HepG2 (cell line): ENCODE results near the gene NGEF. TPM values are rescaled to one million over a fixed set of nuclear protein-coding genes. Genes with fewer than 3 reads are reported as not detected.

Experiments
- ATAC-seq: fragments of 200-7000 bp; cut with Tn5 transposase; 3 replicates; pipeline ENCODE4 v1.9.1; 2020; ENCODE audit warnings: mild to moderate bottlenecking, moderate library complexity
- BruUV-seq: library from RNA; stranded (reverse); fragments of 400-500 nt; replicated peaks from 2 replicates; lab custom pipeline; 2021; lab: Mats Ljungman, UMichigan
- CTCF ChIA-PET: fragments of 300-600 bp; formaldehyde crosslinking; extraction: SDS; loops from one replicate; lab custom pipeline; 2021; ENCODE audit warnings: low total read pairs, inconsistent platforms, low intra/inter-chr PET ratio; lab: Yijun Ruan, JAX
- POLR2A ChIA-PET: fragments of 350-600 bp; sonication (Branson Sonifier 250); formaldehyde crosslinking; loops from one replicate; lab custom pipeline; 2020; ENCODE audit warnings: antibody characterized with exemption, inconsistent platforms; lab: Yijun Ruan, JAX
- DNase-seq: peaks from one replicate; pipeline ENCODE4 v3.0.0-alpha.2; 2015; ENCODE audit warnings: low spot score
- FAIRE-seq: peaks from 3 replicates; lab custom pipeline; 2011; peaks lifted over from hg19 to GRCh38; lab: Jason Lieb, UNC
- H2AFZ ChIP-seq: one replicate; pipeline ENCODE4 v1.6.1; 2011; ENCODE audit warnings: low read length, inconsistent platforms
- H3K27ac ChIP-seq: fragments of 300-600 bp; 3 replicates; pipeline ENCODE4 v1.8.0; 2011; ENCODE audit warnings: mixed run types, mild to moderate bottlenecking, mixed read lengths, low read length, inconsistent platforms; ENCODE audit not compliant: insufficient read depth; ENCODE audit errors: extremely low read length
- H3K27me3 ChIP-seq, 2 experiments: fragments of 200-600 bp in 1 of 2; 2 replicates in 1 of 2; 3 replicates in 1 of 2; pipeline versions ENCODE4 v1.6.0 to v1.8.0; 2011; ENCODE audit warnings: low read length in 2 of 2, mild to moderate bottlenecking in 2 of 2, moderate library complexity in 2 of 2, inconsistent platforms in 1 of 2; ENCODE audit not compliant: insufficient read depth in 2 of 2, control insufficient read depth in 1 of 2
- H3K36me3 ChIP-seq, 2 experiments: fragments of 200-600 bp in 1 of 2; replicated peaks in 1 of 2; 2 replicates in 1 of 2; 3 replicates in 1 of 2; pipeline versions ENCODE4 v1.5.1 to v1.8.0; 2011; ENCODE audit warnings: low read length in 2 of 2, inconsistent platforms in 1 of 2; ENCODE audit not compliant: insufficient read depth in 2 of 2, control insufficient read depth in 1 of 2
- H3K4me1 ChIP-seq: 2 replicates; pipeline ENCODE4 v1.5.1; 2012; ENCODE audit warnings: low read length, inconsistent platforms; ENCODE audit not compliant: insufficient read depth
- H3K4me2 ChIP-seq: 2 replicates; pipeline ENCODE4 v1.6.0; 2011; ENCODE audit warnings: low read depth, low read length, inconsistent platforms
- H3K4me3 ChIP-seq, 3 experiments: fragments of 200-600 bp in 1 of 3; sonication (generic), shearing (Covaris generic) in 1 of 3; replicated peaks in 1 of 3; 2 replicates each; pipeline ENCODE4 v1.5.1; 2011 to 2016; ENCODE audit warnings: low read length in 3 of 3, inconsistent platforms in 2 of 3, low read depth in 2 of 3, mild to moderate bottlenecking in 2 of 3, control low read depth in 1 of 3, mixed read lengths in 1 of 3; ENCODE audit not compliant: insufficient read depth in 1 of 3
- H3K79me2 ChIP-seq: one replicate; pipeline ENCODE4 v1.6.1; 2011; ENCODE audit warnings: low read length, inconsistent platforms; ENCODE audit not compliant: insufficient read depth
- H3K9ac ChIP-seq: 2 replicates; pipeline ENCODE4 v1.6.0; 2011; ENCODE audit warnings: mild to moderate bottlenecking, low read depth, low read length, inconsistent platforms; ENCODE audit not compliant: insufficient read depth
- H3K9me3 ChIP-seq: 2 replicates; pipeline ENCODE4 v1.5.1; 2012; ENCODE audit warnings: mild to moderate bottlenecking, low read length
- H4K20me1 ChIP-seq: 2 replicates; pipeline ENCODE4 v1.6.0; 2011; ENCODE audit warnings: inconsistent platforms, mild to moderate bottlenecking, low read length, moderate library complexity; ENCODE audit not compliant: insufficient read depth
- ETS1 ChIP-seq: sonication (generic); formaldehyde crosslinking; IDR thresholded peaks from 2 replicates; pipeline ENCODE4 v1.4.0; 2020; ENCODE audit warnings: missing genetic modification reagents
- KLF6 ChIP-seq: IDR thresholded peaks from 2 replicates; pipeline ENCODE4 v1.8.0; 2016; ENCODE audit warnings: missing biosample characterization, missing genetic modification reagents
- MAX ChIP-seq: IDR thresholded peaks from 2 replicates; pipeline ENCODE4 v1.6.1; 2012; ENCODE audit warnings: inconsistent platforms
- MYPOP ChIP-seq: sonication (generic); formaldehyde crosslinking; IDR thresholded peaks from 2 replicates; pipeline ENCODE4 v1.8.1; 2023; ENCODE audit warnings: mild to moderate bottlenecking, moderate library complexity, missing genetic modification reagents
- PCBP2 ChIP-seq: fragments of 200-400 bp; formaldehyde crosslinking; optimal IDR thresholded peaks from 2 replicates; pipeline ENCODE3; 2018; ENCODE audit warnings: low read length, low read depth; ENCODE audit not compliant: poor library complexity, severe bottlenecking
- PHB2 ChIP-seq: fragments of 450-650 bp; IDR thresholded peaks from 2 replicates; pipeline ENCODE4 v1.6.1; 2018; ENCODE audit not compliant: partially characterized antibody
- ZMAT3 ChIP-seq: sonication (generic); formaldehyde crosslinking; conservative IDR thresholded peaks from 2 replicates; pipeline ENCODE4 v1.7.0; 2021; ENCODE audit warnings: missing genetic modification reagents
- ZNF567 ChIP-seq: sonication (generic); formaldehyde crosslinking; IDR thresholded peaks from 2 replicates; pipeline ENCODE4 v1.8.1; 2023; ENCODE audit warnings: mild to moderate bottlenecking, missing genetic modification reagents, borderline replicate concordance
- WGBS: methylation state at CpG from one replicate; pipeline ENCODE4 v1.1.6; 2017; ENCODE audit warnings: low lambda C conversion rate; 5-methylcytosine and 5-hydroxymethylcytosine counted together
- in situ Hi-C: cut with HindIII; loops from 2 replicates; pipeline ENCODE4 v1.10.0; 2017; ENCODE audit warnings: low pct_unique_long_range_greater_than_20kb; ENCODE audit not compliant: extremely low pct_ligation_motif_present
- intact Hi-C: fragments of 100-400 bp; cut with micrococcal nuclease; formaldehyde crosslinking; loops from one replicate; pipeline ENCODE4 v1.10.0; 2022; ENCODE audit not compliant: unreplicated experiment
- polyA plus RNA-seq, 8 experiments: library from polyadenylated mRNA; depleted of rRNA in 3 of 8; stranded (reverse) in 7 of 8; unstranded in 1 of 8; fragments of >200 nt; fragmentation: Illumina TruSeq in 4 of 8; extraction: Trizol in 4 of 8; gene quantifications; 2 replicates each; pipeline versions ENCODE4 v1.2.1 to v1.2.3, GENCODE V29; 2011 to 2016; ENCODE audit warnings: low read depth in 4 of 8, missing spikeins in 1 of 8, mixed read lengths in 1 of 8; ENCODE audit not compliant: insufficient read depth in 1 of 8
- total RNA-seq, 5 experiments: library from RNA; depleted of rRNA; stranded (reverse); fragments of >200 nt; fragmentation: Illumina TruSeq; extraction: Trizol; gene quantifications; 2 replicates each; pipeline ENCODE4 v1.2.3, GENCODE V29; 2016; ENCODE audit warnings: low read depth in 1 of 5
- TF ChIP-seq, protein P1 (sequence below): sonication (generic); formaldehyde crosslinking; IDR thresholded peaks from 2 replicates; pipeline ENCODE4 v1.4.0; 2020; ENCODE audit warnings: missing genetic modification reagents, mild to moderate bottlenecking, borderline replicate concordance

Gene NGEF
- total and polyA plus RNA-seq, 2 of the 13 experiments (the other 11 are each of a cell fraction or from before 2014, with no cell fraction given), result 14.4 to 36.9 TPM

DNA sequence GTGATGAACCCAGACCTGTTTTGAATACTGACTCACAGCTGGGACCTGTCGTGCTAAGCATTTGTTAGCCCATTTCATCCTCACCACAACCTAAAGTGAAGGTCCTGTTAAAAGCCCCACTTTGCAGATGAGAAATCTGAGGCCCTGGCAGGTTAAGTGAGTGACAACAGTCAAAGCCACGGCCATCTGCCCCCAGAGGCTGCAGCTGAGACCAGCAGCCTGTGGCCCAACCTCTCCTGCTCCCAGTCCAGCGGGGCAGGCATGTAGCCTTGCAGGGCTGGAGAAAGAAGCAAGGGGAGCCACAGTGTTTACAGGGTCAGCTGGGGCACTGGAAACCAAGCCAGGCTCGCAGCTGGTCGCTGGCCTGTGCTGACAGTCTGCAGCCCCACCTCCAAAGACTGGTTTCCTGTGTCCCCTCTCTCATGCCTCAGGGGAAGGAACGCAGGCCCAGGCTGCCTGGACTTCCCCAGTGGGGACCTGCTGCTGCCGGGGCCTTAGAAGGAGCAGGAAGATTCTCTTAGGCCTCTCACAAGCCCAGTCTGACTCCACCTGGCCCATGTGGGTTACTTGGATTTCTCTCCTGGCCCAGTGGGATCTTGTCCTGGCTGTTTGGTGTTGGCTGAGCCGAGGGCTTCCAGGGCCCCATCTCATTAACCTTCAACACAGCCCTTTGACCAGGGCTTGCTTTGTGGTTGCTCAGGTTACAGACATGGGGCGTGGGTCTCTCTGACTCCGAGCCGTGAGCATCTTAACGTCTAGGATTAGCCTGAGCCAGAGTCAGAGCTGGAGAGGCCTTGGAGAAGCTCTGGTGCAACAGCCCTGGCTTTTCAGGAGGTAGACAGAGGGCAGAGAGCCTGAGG lies 48.8 kb upstream of the NGEF start (continued):
- TF ChIP-seq, protein P1, sequence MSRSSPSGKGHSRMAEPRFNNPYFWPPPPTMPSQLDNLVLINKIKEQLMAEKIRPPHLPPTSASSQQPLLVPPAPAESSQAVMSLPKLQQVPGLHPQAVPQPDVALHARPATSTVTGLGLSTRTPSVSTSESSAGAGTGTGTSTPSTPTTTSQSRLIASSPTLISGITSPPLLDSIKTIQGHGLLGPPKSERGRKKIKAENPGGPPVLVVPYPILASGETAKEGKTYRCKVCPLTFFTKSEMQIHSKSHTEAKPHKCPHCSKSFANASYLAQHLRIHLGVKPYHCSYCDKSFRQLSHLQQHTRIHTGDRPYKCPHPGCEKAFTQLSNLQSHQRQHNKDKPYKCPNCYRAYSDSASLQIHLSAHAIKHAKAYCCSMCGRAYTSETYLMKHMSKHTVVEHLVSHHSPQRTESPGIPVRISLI (CRISPR knock-in tag), result no peak; the same call in 1 of the 2 replicates
- TF ChIP-seq PHB2, result no peak
- TF ChIP-seq KLF6, result peak; percentile 84
- peak; percentile 90 for TF ChIP-seq MAX
- peak; percentile 70; the same call in 1 of the 2 replicates for TF ChIP-seq MYPOP (CRISPR knock-in tag)

DNA sequence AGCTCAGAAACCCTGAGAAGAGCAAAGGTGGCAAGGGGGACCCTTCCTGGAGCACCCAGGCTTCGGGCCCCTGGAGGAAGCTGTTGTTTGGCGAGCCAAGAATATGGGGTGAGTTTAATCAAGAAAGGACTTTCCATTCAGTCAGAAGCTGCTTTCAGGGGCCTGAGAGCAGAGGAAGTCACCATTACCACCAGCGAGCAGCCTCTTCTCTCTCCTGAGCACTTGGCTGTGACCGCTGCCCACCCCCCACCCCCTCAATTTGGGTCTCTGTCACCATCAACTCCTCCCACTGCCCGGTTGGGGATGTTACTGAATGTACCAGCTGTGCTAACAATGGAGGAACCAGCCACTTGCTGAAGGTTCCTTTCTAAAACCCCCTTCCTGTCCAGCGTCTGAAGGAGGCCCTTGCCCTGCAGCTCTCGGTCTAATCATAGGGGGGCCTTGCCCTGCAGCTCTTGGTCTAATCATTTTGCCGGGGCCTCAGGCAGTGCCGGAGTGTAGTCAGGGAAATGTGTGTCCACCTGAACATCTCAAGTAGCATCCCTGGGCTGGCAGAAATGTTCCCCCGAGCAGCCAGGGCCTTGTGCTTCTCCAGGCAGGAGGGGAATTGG lies 48.0 kb upstream of the NGEF start:
- peak overlapping the region; percentile 66 to 87 (median 80) for H3K4me3 ChIP-seq
- H3K27ac ChIP-seq, result peak overlapping the region; percentile 82
- H3K9ac ChIP-seq, result peak overlapping the region; percentile 72
- no peak for DNase-seq
- peak overlapping the region; percentile 97 for H3K4me2 ChIP-seq
- 0 out of 2 replicates have a peak, but pooled peaks have one; percentile 44 for TF ChIP-seq ZMAT3
- no peak for TF ChIP-seq ETS1 (CRISPR knock-in tag)
- TF ChIP-seq ZNF567 (CRISPR knock-in tag), result 0 out of 2 replicates have a peak, but pooled peaks have one; percentile 19
- TF ChIP-seq PCBP2, result peak; percentile 22
- 5% methylated on average over 9 of the region's 10 CpGs for WGBS
- ATAC-seq, result no peak
- peak overlapping the region; percentile 24 for H2AFZ ChIP-seq
- no peak for FAIRE-seq
- no peaks in the 10 kb centered on the region for H3K9me3 ChIP-seq
- in situ Hi-C loops (no loop called here), intact Hi-C loops (loop anchor here (1.0 to 5.0 kb wide), 3 partner anchors 61 to 204 kb away; no protein-coding TSS in a partner anchor)
- H3K79me2 ChIP-seq, result no peaks in the 10 kb centered on the region
- peaks cover 70% of the 10 kb centered on the region for H3K4me1 ChIP-seq
- no TSS peak for BruUV-seq
- no peaks in the 10 kb centered on the region; a peak in 1 of 5 replicates for H3K27me3 ChIP-seq
- ChIA-PET POLR2A (interaction anchor here (0.6 to 4.0 kb wide), 15 partner anchors 11 to 206 kb away, joined by 3 to 40 read pairs (median 4); partner anchors contain the start of genes ATG16L1 and NGEF), CTCF (no interaction called here)
- no peaks in the 10 kb centered on the region for H3K36me3 ChIP-seq
- H4K20me1 ChIP-seq, result 0 out of 2 replicates have a peak, but pooled peaks cover 3% of the 10 kb centered on the region
